Kidney epithelial cell (primary cell): ENCODE results near the gene NFIA. TPM values are rescaled to one million over a fixed set of nuclear protein-coding genes. Genes with fewer than 3 reads are reported as not detected.

Experiments used
- DNase-seq: peaks from one replicate; pipeline ENCODE4 v3.0.0-alpha.2; 2010; ENCODE audit warnings: low read depth
- H3K27me3 ChIP-seq: 2 replicates; pipeline ENCODE4 v1.6.0; 2011; ENCODE audit warnings: low read length; ENCODE audit not compliant: control insufficient read depth, insufficient read depth
- H3K36me3 ChIP-seq: 2 replicates; pipeline ENCODE4 v1.5.1; 2011; ENCODE audit warnings: low read length; ENCODE audit not compliant: control insufficient read depth, insufficient read depth
- H3K4me3 ChIP-seq: 2 replicates; pipeline ENCODE4 v1.5.1; 2011; ENCODE audit warnings: low read depth, mild to moderate bottlenecking, control low read depth, low read length
- total RNA-seq: library from RNA; depleted of rRNA; stranded (reverse); fragments of >200 nt; gene quantifications from 2 replicates; pipeline ENCODE4 v1.2.3, GENCODE V29; 2015
- TF ChIP-seq, protein P1 (sequence below): IDR thresholded peaks from 2 replicates; pipeline ENCODE4 v1.5.1; 2011; ENCODE audit warnings: mild to moderate bottlenecking, moderate library complexity, low read length, control low read depth, inconsistent platforms; ENCODE audit not compliant: insufficient read depth, poor library complexity, severe bottlenecking

The NFIA gene
- total RNA-seq, 1 donor from 2014 or later: 3.5 TPM

DNA sequence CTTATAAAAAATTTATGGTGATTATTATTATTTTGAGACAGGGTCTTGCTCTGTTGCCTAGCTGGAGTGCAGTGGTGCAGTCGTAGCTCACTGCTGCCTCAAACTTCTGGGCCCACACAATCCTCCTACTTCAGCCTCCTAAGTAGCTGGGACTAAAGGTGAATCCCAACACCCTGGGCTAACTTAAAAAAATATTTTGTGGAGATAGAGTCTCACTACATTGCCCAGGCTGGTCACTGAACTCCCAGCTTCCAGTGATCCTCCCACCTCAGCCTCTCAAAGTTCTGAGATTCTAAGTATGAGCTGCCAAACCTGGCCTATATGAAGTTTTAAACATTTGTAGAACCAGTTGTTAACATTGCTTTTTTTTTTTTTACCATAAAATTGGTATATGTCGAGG lies 18.2 kb downstream of the NFIA start:
- no peaks in the 10 kb centered on the region for H3K36me3 ChIP-seq
- H3K27me3 ChIP-seq: no peaks in the 10 kb centered on the region
- TF ChIP-seq, protein P1, sequence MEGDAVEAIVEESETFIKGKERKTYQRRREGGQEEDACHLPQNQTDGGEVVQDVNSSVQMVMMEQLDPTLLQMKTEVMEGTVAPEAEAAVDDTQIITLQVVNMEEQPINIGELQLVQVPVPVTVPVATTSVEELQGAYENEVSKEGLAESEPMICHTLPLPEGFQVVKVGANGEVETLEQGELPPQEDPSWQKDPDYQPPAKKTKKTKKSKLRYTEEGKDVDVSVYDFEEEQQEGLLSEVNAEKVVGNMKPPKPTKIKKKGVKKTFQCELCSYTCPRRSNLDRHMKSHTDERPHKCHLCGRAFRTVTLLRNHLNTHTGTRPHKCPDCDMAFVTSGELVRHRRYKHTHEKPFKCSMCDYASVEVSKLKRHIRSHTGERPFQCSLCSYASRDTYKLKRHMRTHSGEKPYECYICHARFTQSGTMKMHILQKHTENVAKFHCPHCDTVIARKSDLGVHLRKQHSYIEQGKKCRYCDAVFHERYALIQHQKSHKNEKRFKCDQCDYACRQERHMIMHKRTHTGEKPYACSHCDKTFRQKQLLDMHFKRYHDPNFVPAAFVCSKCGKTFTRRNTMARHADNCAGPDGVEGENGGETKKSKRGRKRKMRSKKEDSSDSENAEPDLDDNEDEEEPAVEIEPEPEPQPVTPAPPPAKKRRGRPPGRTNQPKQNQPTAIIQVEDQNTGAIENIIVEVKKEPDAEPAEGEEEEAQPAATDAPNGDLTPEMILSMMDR: no peak
- no peak overlapping the region for H3K4me3 ChIP-seq
- DNase-seq: no peak

DNA sequence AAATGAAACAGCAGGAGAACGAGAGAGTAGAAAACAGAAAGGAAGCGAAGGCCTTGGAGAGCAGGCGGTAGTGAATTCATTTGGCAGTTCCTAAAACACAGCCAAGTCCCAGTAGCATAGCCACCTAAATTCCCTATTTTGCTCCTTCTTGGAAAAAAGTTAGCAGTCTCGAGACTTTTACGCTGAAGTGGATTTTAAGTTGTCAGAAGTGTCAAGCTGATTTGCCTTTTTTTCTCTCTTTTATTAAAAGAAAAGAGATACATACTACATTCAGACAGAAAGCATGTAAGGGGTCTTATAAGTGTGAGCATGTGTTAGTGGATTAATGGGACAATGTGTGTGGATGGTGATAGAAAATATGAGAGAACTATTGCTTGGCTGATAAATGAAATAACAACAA lies 19.2 kb downstream of the NFIA start:
- DNase-seq: no peak
- H3K4me3 ChIP-seq: no peak overlapping the region
- TF ChIP-seq, protein P1: no peak
- no peaks in the 10 kb centered on the region for H3K27me3 ChIP-seq
- no peaks in the 10 kb centered on the region for H3K36me3 ChIP-seq

DNA sequence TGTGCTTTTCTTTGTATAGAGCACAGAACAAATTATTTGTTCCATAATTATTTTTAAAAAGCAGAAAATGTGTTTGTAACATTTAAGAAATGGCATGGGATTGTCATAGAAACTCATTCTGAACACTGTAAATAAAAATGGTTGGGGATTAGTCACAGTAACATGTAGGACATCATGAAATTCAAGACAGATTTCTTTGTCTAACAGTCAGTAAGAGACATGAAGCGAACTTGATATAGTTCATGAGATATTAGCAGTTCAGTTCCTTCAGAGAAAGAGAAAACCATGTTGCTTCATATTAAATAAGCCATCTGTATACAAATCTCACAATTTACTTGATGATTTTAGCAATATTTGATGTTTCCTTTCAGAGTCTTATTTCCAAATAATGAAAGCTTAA lies 19.7 kb downstream of the NFIA start:
- TF ChIP-seq, protein P1: no peak
- H3K36me3 ChIP-seq: no peaks in the 10 kb centered on the region
- H3K27me3 ChIP-seq: no peaks in the 10 kb centered on the region
- no peak for DNase-seq
- no peak overlapping the region for H3K4me3 ChIP-seq

DNA sequence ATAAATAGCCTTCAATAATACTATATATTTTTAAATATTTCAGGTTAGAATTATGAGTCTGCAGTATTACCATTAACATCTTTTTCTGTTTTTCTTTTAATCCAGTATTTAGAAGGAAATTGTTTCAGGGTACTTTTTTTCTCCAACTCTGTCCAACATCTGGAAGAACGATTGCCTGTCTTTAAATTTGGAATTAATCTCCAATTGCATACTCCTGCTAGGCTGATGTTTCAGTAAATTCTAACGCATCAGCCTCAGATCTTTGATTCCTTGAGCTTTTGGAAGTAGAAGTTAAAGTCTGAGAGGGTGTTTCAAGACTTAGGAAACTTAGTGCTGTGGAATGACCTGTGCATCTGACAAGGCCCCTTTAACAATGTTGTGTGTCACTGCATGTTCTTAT lies 20.3 kb downstream of the NFIA start:
- TF ChIP-seq, protein P1: no peak
- DNase-seq: no peak
- no peaks in the 10 kb centered on the region for H3K27me3 ChIP-seq
- no peaks in the 10 kb centered on the region for H3K36me3 ChIP-seq
- no peak overlapping the region for H3K4me3 ChIP-seq

DNA sequence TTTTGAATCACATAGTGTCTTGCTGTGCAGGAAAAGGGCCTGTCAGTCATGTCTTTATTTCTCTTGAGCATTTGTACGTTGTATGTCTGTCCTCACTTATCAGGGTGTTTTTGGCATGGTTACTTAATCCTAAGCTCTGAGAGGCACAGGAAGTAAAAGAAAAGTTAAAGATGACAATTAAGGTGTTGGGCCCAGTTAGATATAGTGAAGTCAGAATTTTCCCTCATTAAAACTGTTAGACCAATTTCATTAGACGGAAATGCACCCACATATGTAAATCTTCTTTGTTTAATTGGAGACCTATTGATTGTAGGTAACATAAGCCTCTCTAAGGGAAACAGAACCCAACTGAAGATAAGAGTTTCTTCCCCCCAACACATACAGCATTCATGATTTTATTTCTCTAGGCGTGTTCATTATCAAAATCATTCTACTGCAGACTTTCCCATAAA lies 21.9 kb downstream of the NFIA start:
- Histone ChIP-seq H3K27me3 (no peaks in the 10 kb centered on the region), H3K4me3 (no peak overlapping the region), H3K36me3 (no peaks in the 10 kb centered on the region)
- DNase-seq: no peak
- TF ChIP-seq, protein P1: no peak

DNA sequence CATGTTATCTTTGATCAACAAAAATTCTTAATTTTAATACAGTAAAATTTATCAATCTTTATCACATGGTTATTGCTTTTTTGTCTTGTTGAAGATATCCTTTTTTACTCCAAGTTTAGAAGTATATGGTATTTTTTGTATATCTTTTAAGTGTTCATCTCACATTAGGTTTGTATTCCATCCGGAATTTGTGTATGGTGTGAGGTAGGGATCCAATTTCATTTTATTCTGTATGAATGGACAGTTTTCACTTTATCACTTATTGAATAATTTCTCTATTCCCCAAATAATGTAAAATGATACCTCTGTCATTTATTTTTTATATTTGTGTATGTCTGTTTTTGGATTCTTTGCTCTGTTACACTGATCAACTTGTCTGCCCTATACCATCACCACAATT lies 25.3 kb downstream of the NFIA start:
- DNase-seq: no peak

More for the DNA sequence above, 25.3 kb downstream of the NFIA start:
- H3K36me3 ChIP-seq: no peaks in the 10 kb centered on the region
- H3K27me3 ChIP-seq: no peaks in the 10 kb centered on the region
- H3K4me3 ChIP-seq: no peak overlapping the region
- TF ChIP-seq, protein P1: no peak
